OCI-LY1 (cell line): Measurements from ENCODE around the gene CFAP90.

Source experiments
- H2AFZ ChIP-seq: fragments of 200-600 bp; sonication (generic), shearing (Covaris generic); 2 replicates; pipeline ENCODE4 v1.6.0; 2014; ENCODE audit warnings: antibody characterized with exemption, mild to moderate bottlenecking, low read length
- H3F3A ChIP-seq: fragments of 200-600 bp; sonication (generic), shearing (Covaris generic); 2 replicates; pipeline ENCODE4 v1.6.0; 2014; ENCODE audit warnings: mild to moderate bottlenecking, antibody characterized with exemption, low read length, moderate library complexity; ENCODE audit not compliant: insufficient read depth
- H3K27ac ChIP-seq: fragments of 200-600 bp; sonication (generic); 2 replicates; pipeline ENCODE4 v1.5.1; 2014; ENCODE audit warnings: low read length, mixed run types, mild to moderate bottlenecking, low read depth; ENCODE audit not compliant: poor library complexity, severe bottlenecking
- H3K27me3 ChIP-seq: fragments of 200-600 bp; sonication (generic); 2 replicates; pipeline ENCODE4 v1.6.0; 2014; ENCODE audit warnings: antibody characterized with exemption, mild to moderate bottlenecking, low read length, moderate library complexity; ENCODE audit not compliant: insufficient read depth
- H3K36me3 ChIP-seq: fragments of 200-600 bp; sonication (generic); 2 replicates; pipeline ENCODE4 v1.6.1; 2014; ENCODE audit warnings: mild to moderate bottlenecking, antibody characterized with exemption, low read length, moderate library complexity, mixed read lengths; ENCODE audit not compliant: insufficient read depth
- H3K4me1 ChIP-seq: fragments of 200-600 bp; sonication (generic); 2 replicates; pipeline ENCODE4 v1.5.1; 2014; ENCODE audit warnings: mild to moderate bottlenecking, low read length, moderate library complexity; ENCODE audit not compliant: insufficient read depth, severe bottlenecking
- H3K4me2 ChIP-seq: fragments of 200-600 bp; sonication (generic), shearing (Covaris generic); 2 replicates; pipeline ENCODE4 v1.6.1; 2014; ENCODE audit warnings: low read length
- H3K4me3 ChIP-seq: fragments of 200-600 bp; sonication (generic); 2 replicates; pipeline ENCODE4 v1.5.1; 2014; ENCODE audit warnings: low read length, low read depth, mild to moderate bottlenecking, mixed read lengths; ENCODE audit not compliant: poor library complexity, severe bottlenecking
- H3K79me2 ChIP-seq: fragments of 200-600 bp; shearing (Covaris generic); 2 replicates; pipeline ENCODE4 v1.6.1; 2016; ENCODE audit warnings: mixed run types, low read length, mixed read lengths; ENCODE audit not compliant: insufficient read depth
- H3K9ac ChIP-seq: fragments of 200-600 bp; sonication (generic), shearing (Covaris generic); 2 replicates; pipeline ENCODE4 v1.6.1; 2014; ENCODE audit warnings: mild to moderate bottlenecking, low read length, mixed read lengths
- H3K9me2 ChIP-seq: fragments of 200-600 bp; sonication (generic), shearing (Covaris generic); 2 replicates; pipeline ENCODE4 v1.6.1; 2014; ENCODE audit warnings: low read depth, mild to moderate bottlenecking, low read length, mixed read lengths
- H3K9me3 ChIP-seq: fragments of 200-600 bp; shearing (Covaris generic); 2 replicates; pipeline ENCODE4 v1.6.1; 2014; ENCODE audit warnings: low read length, mixed read lengths
- H4K20me1 ChIP-seq: fragments of 200-600 bp; sonication (generic), shearing (Covaris generic); 2 replicates; pipeline ENCODE4 v1.6.0; 2016; ENCODE audit warnings: mild to moderate bottlenecking, low read length; ENCODE audit not compliant: insufficient read depth
- CTCF ChIP-seq: fragments of 200-600 bp; sonication (generic), shearing (Covaris generic); IDR thresholded peaks from 2 replicates; pipeline ENCODE4 v1.5.1; 2017; ENCODE audit warnings: mild to moderate bottlenecking, antibody characterized with exemption, low read length, moderate library complexity, mixed read lengths
- EZH2 ChIP-seq: fragments of 200-600 bp; sonication (generic), shearing (Covaris generic); IDR thresholded peaks from 2 replicates; pipeline ENCODE4 v1.8.0; 2017; ENCODE audit warnings: borderline replicate concordance, mixed run types, mild to moderate bottlenecking, antibody characterized with exemption, low read length, moderate library complexity, mixed read lengths

The CFAP90 gene

GRCh38 chr5:7846327-7846726 lies 4.6 kb downstream of the CFAP90 start:
- Histone ChIP-seq H3K9me2 (no peaks in the 10 kb centered on the region), H3K79me2 (no peaks in the 10 kb centered on the region), H2AFZ (no peak overlapping the region), H3F3A (no peaks in the 10 kb centered on the region), H3K27ac (no peak overlapping the region), H3K4me1 (no peaks in the 10 kb centered on the region), H3K36me3 (no peaks in the 10 kb centered on the region), H3K9ac (no peak overlapping the region), H3K9me3 (no peaks in the 10 kb centered on the region), H3K4me3 (no peak overlapping the region), H3K27me3 (no peaks in the 10 kb centered on the region), H4K20me1 (no peaks in the 10 kb centered on the region), H3K4me2 (no peak overlapping the region)
- TF ChIP-seq EZH2 (no peak), CTCF (no peak)

GRCh38 chr5:7845557-7845956 lies 5.4 kb downstream of the CFAP90 start:
- Histone ChIP-seq H3K27me3 (no peaks in the 10 kb centered on the region), H3K79me2 (no peaks in the 10 kb centered on the region)
- TF ChIP-seq CTCF, result no peak

GRCh38 chr5:7844901-7845300 lies 6.0 kb downstream of the CFAP90 start:
- Histone ChIP-seq H3K27ac (no peak overlapping the region), H2AFZ (no peak overlapping the region), H3F3A (no peaks in the 10 kb centered on the region), H3K27me3 (no peaks in the 10 kb centered on the region), H3K9me2 (no peaks in the 10 kb centered on the region), H3K9me3 (no peaks in the 10 kb centered on the region), H3K79me2 (no peaks in the 10 kb centered on the region), H4K20me1 (no peaks in the 10 kb centered on the region), H3K4me1 (no peaks in the 10 kb centered on the region), H3K4me3 (no peak overlapping the region), H3K36me3 (no peaks in the 10 kb centered on the region), H3K9ac (no peak overlapping the region), H3K4me2 (no peak overlapping the region)
- no peak for TF ChIP-seq EZH2
- no peak for TF ChIP-seq CTCF

More at GRCh38 chr5:7845557-7845956, 5.4 kb downstream of the CFAP90 start:
- H4K20me1 ChIP-seq, result no peaks in the 10 kb centered on the region
- H3K4me2 ChIP-seq, result no peak overlapping the region
- H3K9ac ChIP-seq, result no peak overlapping the region
- no peaks in the 10 kb centered on the region for H3K4me1 ChIP-seq
- H3K36me3 ChIP-seq, result no peaks in the 10 kb centered on the region
- no peak overlapping the region for H3K27ac ChIP-seq
- no peaks in the 10 kb centered on the region for H3K9me3 ChIP-seq
- no peaks in the 10 kb centered on the region for H3F3A ChIP-seq
- no peaks in the 10 kb centered on the region for H3K9me2 ChIP-seq
- H2AFZ ChIP-seq, result no peak overlapping the region
- H3K4me3 ChIP-seq, result no peak overlapping the region
